Endothelial cell of umbilical vein (primary cell): ENCODE data around the gene NMRK2.

ENCODE experiments used
- CTCF ChIP-seq, 2 donors: IDR thresholded peaks; 1 replicate in 1 of 2; 2 replicates in 1 of 2; pipeline ENCODE4 v1.5.1; 2011; ENCODE audit warnings: low read length in 2 of 2, mild to moderate bottlenecking in 2 of 2, moderate library complexity in 2 of 2, control low read depth in 1 of 2, inconsistent platforms in 1 of 2, low read depth in 1 of 2; ENCODE audit not compliant: insufficient read depth in 1 of 2; ENCODE audit errors: extremely low read depth in 1 of 2
- EZH2 ChIP-seq: IDR thresholded peaks from 2 replicates; pipeline ENCODE4 v1.6.1; 2012; ENCODE audit warnings: borderline replicate concordance, low read depth, mild to moderate bottlenecking, moderate library complexity, low read length, inconsistent platforms; ENCODE audit not compliant: severe bottlenecking
- FOS ChIP-seq: IDR thresholded peaks from 2 replicates; pipeline ENCODE4 v1.6.1; 2011; ENCODE audit warnings: mild to moderate bottlenecking, low read length, moderate library complexity, borderline replicate concordance; ENCODE audit not compliant: insufficient read depth
- GATA2 ChIP-seq: IDR thresholded peaks from 2 replicates; pipeline ENCODE4 v1.7.0; 2011; ENCODE audit warnings: low read depth, mild to moderate bottlenecking, moderate library complexity, mixed read lengths, low read length; ENCODE audit not compliant: insufficient read length, insufficient read depth
- JUN ChIP-seq: IDR thresholded peaks from 2 replicates; pipeline ENCODE4 v1.6.1; 2011; ENCODE audit warnings: borderline replicate concordance, low read depth; ENCODE audit not compliant: insufficient read length, insufficient read depth
- MYC ChIP-seq: IDR thresholded peaks from one replicate; pipeline ENCODE4 v1.6.1; 2011; ENCODE audit warnings: mild to moderate bottlenecking, low read depth, low read length
- POLR2A ChIP-seq: IDR thresholded peaks from 2 replicates; pipeline ENCODE4 v1.6.1; 2012; ENCODE audit warnings: low read depth, mild to moderate bottlenecking, control low read depth, low read length
- POLR2AphosphoS5 ChIP-seq: IDR thresholded peaks from 2 replicates; pipeline ENCODE4 v1.6.1; 2012; ENCODE audit warnings: low read depth, mild to moderate bottlenecking, control low read depth, low read length, moderate library complexity; ENCODE audit not compliant: insufficient read depth

GRCh38 chr19:3916033-3916432, 16.8 kb upstream of the NMRK2 start:
- TF ChIP-seq POLR2AphosphoS5 (no peak), POLR2A (no peak), FOS (no peak), CTCF (IDR thresholded peaks at IDR 0.05; ENCODE audit: extremely low read depth in 1 of 2, insufficient read depth in 1 of 2, low read depth in 1 of 2, low read length in 2 of 2) (no peak), JUN (no peak), MYC (no peak), GATA2 (no peak), EZH2 (no peak)
